HEK293 (cell line): ENCODE measurements around the gene MED29.

ENCODE experiments used
- GLIS2 ChIP-seq: fragments of 450-650 bp; formaldehyde crosslinking; IDR thresholded peaks from 2 replicates; pipeline ENCODE4 v1.5.1; 2016; ENCODE audit warnings: missing biosample characterization, missing genetic modification characterization
- OVOL3 ChIP-seq: fragments of 450-650 bp; formaldehyde crosslinking; IDR thresholded peaks from 2 replicates; pipeline ENCODE4 v1.5.1; 2016; ENCODE audit warnings: missing biosample characterization, missing genetic modification characterization
- SCRT2 ChIP-seq: fragments of 450-650 bp; formaldehyde crosslinking; IDR thresholded peaks from 2 replicates; pipeline ENCODE4 v1.5.1; 2016; ENCODE audit warnings: missing biosample characterization, missing genetic modification characterization
- ZBTB7A ChIP-seq: fragments of 450-650 bp; formaldehyde crosslinking; IDR thresholded peaks from 2 replicates; pipeline ENCODE4 v1.5.1; 2016; ENCODE audit warnings: low read depth, missing biosample characterization, missing genetic modification characterization
- ZFHX2 ChIP-seq: fragments of 450-650 bp; formaldehyde crosslinking; conservative IDR thresholded peaks from 2 replicates; pipeline ENCODE4 v1.5.1; 2016; ENCODE audit warnings: missing biosample characterization, missing genetic modification characterization
- ZNF175 ChIP-seq: fragments of 450-650 bp; formaldehyde crosslinking; IDR thresholded peaks from 2 replicates; pipeline ENCODE4 v1.5.1; 2016; ENCODE audit warnings: missing biosample characterization, missing genetic modification characterization
- ZNF423 ChIP-seq: fragments of 450-650 bp; formaldehyde crosslinking; IDR thresholded peaks from 2 replicates; pipeline ENCODE4 v1.5.1; 2016; ENCODE audit warnings: missing biosample characterization, missing genetic modification characterization
- ZNF426 ChIP-seq: fragments of 450-650 bp; formaldehyde crosslinking; IDR thresholded peaks from 2 replicates; pipeline ENCODE4 v1.5.1; 2017; ENCODE audit warnings: missing biosample characterization, missing genetic modification characterization, mild to moderate bottlenecking, inconsistent platforms, moderate library complexity
- ZNF549 ChIP-seq: fragments of 450-650 bp; IDR thresholded peaks from 2 replicates; pipeline ENCODE4 v1.5.1; 2018; ENCODE audit warnings: missing biosample characterization, missing genetic modification characterization, mild to moderate bottlenecking, inconsistent platforms, moderate library complexity
- ZNF654 ChIP-seq: fragments of 450-650 bp; formaldehyde crosslinking; IDR thresholded peaks from 2 replicates; pipeline ENCODE4 v1.5.1; 2016; ENCODE audit warnings: low read depth, missing biosample characterization, missing genetic modification characterization
- ZSCAN16 ChIP-seq: fragments of 450-650 bp; formaldehyde crosslinking; IDR thresholded peaks from 2 replicates; pipeline ENCODE4 v1.5.1; 2016; ENCODE audit warnings: missing biosample characterization, missing genetic modification characterization
- TF ChIP-seq, protein P1 (sequence below): fragments of 450-650 bp; formaldehyde crosslinking; IDR thresholded peaks from 2 replicates; pipeline ENCODE4 v1.5.0; 2017; ENCODE audit warnings: missing biosample characterization, missing genetic modification characterization, borderline replicate concordance
- TF ChIP-seq, protein P2 (sequence below): fragments of 450-650 bp; formaldehyde crosslinking; IDR thresholded peaks from 2 replicates; pipeline ENCODE4 v1.5.1; 2016; ENCODE audit warnings: missing biosample characterization, missing genetic modification characterization
- TF ChIP-seq, protein P3 (sequence below): fragments of 450-650 bp; formaldehyde crosslinking; conservative IDR thresholded peaks from 2 replicates; pipeline ENCODE4 v1.5.1; 2016; ENCODE audit warnings: low read depth, missing biosample characterization, missing genetic modification characterization
- TF ChIP-seq, protein P4 (sequence below): fragments of 450-650 bp; formaldehyde crosslinking; IDR thresholded peaks from 2 replicates; pipeline ENCODE4 v1.5.1; 2016; ENCODE audit warnings: missing biosample characterization, missing genetic modification characterization
- TF ChIP-seq, protein P5 (sequence below): fragments of 450-650 bp; formaldehyde crosslinking; IDR thresholded peaks from 2 replicates; pipeline ENCODE4 v1.5.1; 2016; ENCODE audit warnings: missing biosample characterization, missing genetic modification characterization

The MED29 gene

DNA sequence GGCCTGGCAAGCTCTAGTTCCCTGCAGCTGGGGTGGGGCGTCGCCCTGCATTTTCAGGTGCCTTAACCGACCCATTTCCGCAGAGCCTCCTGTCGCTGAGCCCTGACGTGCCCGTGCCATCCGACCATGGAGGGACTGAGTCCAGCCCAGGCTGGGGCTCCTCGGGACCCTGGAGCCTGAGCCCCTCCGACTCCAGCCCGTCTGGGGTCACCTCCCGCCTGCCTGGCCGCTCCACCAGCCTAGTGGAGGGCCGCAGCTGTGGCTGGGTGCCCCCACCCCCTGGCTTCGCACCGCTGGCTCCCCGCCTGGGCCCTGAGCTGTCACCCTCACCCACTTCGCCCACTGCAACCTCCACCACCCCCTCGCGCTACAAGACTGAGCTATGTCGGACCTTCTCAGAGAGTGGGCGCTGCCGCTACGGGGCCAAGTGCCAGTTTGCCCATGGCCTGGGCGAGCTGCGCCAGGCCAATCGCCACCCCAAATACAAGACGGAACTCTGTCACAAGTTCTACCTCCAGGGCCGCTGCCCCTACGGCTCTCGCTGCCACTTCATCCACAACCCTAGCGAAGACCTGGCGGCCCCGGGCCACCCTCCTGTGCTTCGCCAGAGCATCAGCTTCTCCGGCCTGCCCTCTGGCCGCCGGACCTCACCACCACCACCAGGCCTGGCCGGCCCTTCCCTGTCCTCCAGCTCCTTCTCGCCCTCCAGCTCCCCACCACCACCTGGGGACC lies 16.6 kb downstream of the MED29 start (continued):
- TF ChIP-seq OVOL3 (tag by site-specific recombination) (no peak), ZNF423 (tag by site-specific recombination) (0 out of 2 replicates have a peak, but pooled peaks have one; percentile 41), SCRT2 (tag by site-specific recombination) (peak; percentile 35; the same call in 1 of the 2 replicates), ZSCAN16 (tag by site-specific recombination) (no peak), ZFHX2 (peak; percentile 91), ZNF549 (tag by site-specific recombination) (no peak), ZNF175 (tag by site-specific recombination) (no peak), GLIS2 (no peak), ZBTB7A (tag by site-specific recombination) (peak; percentile 7; the same call in 1 of the 2 replicates), ZNF426 (tag by site-specific recombination) (no peak), ZNF654 (tag by site-specific recombination) (no peak)
- TF ChIP-seq, protein P1, sequence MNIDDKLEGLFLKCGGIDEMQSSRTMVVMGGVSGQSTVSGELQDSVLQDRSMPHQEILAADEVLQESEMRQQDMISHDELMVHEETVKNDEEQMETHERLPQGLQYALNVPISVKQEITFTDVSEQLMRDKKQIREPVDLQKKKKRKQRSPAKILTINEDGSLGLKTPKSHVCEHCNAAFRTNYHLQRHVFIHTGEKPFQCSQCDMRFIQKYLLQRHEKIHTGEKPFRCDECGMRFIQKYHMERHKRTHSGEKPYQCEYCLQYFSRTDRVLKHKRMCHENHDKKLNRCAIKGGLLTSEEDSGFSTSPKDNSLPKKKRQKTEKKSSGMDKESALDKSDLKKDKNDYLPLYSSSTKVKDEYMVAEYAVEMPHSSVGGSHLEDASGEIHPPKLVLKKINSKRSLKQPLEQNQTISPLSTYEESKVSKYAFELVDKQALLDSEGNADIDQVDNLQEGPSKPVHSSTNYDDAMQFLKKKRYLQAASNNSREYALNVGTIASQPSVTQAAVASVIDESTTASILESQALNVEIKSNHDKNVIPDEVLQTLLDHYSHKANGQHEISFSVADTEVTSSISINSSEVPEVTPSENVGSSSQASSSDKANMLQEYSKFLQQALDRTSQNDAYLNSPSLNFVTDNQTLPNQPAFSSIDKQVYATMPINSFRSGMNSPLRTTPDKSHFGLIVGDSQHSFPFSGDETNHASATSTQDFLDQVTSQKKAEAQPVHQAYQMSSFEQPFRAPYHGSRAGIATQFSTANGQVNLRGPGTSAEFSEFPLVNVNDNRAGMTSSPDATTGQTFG (tag by site-specific recombination): no peak
- TF ChIP-seq, protein P2, sequence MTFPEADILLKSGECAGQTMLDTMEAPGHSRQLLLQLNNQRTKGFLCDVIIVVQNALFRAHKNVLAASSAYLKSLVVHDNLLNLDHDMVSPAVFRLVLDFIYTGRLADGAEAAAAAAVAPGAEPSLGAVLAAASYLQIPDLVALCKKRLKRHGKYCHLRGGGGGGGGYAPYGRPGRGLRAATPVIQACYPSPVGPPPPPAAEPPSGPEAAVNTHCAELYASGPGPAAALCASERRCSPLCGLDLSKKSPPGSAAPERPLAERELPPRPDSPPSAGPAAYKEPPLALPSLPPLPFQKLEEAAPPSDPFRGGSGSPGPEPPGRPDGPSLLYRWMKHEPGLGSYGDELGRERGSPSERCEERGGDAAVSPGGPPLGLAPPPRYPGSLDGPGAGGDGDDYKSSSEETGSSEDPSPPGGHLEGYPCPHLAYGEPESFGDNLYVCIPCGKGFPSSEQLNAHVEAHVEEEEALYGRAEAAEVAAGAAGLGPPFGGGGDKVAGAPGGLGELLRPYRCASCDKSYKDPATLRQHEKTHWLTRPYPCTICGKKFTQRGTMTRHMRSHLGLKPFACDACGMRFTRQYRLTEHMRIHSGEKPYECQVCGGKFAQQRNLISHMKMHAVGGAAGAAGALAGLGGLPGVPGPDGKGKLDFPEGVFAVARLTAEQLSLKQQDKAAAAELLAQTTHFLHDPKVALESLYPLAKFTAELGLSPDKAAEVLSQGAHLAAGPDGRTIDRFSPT (tag by site-specific recombination): peak; percentile 99
- TF ChIP-seq, protein P3, sequence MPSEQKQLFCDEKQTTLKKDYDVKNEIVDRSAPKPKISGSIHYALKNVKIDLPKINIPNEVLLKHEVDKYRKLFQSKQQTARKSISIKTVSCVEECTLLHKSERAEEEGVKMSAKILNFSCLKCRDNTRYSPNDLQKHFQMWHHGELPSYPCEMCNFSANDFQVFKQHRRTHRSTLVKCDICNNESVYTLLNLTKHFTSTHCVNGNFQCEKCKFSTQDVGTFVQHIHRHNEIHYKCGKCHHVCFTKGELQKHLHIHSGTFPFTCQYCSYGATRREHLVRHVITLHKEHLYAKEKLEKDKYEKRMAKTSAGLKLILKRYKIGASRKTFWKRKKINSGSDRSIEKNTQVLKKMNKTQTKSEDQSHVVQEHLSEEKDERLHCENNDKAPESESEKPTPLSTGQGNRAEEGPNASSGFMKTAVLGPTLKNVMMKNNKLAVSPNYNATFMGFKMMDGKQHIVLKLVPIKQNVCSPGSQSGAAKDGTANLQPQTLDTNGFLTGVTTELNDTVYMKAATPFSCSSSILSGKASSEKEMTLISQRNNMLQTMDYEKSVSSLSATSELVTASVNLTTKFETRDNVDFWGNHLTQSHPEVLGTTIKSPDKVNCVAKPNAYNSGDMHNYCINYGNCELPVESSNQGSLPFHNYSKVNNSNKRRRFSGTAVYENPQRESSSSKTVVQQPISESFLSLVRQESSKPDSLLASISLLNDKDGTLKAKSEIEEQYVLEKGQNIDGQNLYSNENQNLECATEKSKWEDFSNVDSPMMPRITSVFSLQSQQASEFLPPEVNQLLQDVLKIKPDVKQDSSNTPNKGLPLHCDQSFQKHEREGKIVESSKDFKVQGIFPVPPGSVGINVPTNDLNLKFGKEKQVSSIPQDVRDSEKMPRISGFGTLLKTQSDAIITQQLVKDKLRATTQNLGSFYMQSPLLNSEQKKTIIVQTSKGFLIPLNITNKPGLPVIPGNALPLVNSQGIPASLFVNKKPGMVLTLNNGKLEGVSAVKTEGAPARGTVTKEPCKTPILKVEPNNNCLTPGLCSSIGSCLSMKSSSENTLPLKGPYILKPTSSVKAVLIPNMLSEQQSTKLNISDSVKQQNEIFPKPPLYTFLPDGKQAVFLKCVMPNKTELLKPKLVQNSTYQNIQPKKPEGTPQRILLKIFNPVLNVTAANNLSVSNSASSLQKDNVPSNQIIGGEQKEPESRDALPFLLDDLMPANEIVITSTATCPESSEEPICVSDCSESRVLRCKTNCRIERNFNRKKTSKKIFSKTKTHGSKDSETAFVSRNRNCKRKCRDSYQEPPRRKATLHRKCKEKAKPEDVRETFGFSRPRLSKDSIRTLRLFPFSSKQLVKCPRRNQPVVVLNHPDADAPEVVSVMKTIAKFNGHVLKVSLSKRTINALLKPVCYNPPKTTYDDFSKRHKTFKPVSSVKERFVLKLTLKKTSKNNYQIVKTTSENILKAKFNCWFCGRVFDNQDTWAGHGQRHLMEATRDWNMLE (tag by site-specific recombination): no peak
- TF ChIP-seq, protein P4, sequence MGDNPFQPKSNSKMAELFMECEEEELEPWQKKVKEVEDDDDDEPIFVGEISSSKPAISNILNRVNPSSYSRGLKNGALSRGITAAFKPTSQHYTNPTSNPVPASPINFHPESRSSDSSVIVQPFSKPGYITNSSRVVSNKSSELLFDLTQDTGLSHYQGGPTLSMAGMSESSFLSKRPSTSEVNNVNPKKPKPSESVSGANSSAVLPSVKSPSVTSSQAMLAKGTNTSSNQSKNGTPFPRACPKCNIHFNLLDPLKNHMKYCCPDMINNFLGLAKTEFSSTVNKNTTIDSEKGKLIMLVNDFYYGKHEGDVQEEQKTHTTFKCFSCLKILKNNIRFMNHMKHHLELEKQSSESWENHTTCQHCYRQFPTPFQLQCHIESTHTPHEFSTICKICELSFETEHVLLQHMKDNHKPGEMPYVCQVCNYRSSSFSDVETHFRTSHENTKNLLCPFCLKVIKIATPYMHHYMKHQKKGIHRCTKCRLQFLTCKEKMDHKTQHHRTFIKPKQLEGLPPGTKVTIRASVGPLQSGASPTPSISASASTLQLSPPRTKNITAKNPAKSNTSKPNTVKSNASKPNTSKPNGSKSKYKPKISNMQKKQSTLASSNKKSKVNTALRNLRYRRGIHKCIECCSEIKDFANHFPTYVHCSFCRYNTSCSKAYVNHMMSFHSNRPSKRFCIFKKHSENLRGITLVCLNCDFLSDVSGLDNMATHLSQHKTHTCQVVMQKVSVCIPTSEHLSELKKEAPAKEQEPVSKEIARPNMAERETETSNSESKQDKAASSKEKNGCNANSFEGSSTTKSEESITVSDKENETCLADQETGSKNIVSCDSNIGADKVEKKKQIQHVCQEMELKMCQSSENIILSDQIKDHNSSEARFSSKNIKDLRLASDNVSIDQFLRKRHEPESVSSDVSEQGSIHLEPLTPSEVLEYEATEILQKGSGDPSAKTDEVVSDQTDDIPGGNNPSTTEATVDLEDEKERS (tag by site-specific recombination): no peak
- TF ChIP-seq, protein P5, sequence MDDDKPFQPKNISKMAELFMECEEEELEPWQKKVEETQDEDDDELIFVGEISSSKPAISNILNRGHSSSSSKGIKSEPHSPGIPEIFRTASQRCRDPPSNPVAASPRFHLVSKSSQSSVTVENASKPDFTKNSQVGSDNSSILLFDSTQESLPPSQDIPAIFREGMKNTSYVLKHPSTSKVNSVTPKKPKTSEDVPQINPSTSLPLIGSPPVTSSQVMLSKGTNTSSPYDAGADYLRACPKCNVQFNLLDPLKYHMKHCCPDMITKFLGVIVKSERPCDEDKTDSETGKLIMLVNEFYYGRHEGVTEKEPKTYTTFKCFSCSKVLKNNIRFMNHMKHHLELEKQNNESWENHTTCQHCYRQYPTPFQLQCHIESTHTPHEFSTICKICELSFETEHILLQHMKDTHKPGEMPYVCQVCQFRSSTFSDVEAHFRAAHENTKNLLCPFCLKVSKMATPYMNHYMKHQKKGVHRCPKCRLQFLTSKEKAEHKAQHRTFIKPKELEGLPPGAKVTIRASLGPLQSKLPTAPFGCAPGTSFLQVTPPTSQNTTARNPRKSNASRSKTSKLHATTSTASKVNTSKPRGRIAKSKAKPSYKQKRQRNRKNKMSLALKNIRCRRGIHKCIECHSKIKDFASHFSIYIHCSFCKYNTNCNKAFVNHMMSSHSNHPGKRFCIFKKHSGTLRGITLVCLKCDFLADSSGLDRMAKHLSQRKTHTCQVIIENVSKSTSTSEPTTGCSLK (tag by site-specific recombination): no peak
